ENCODE results near the gene FBXL3. TPM values are rescaled to one million over a fixed set of nuclear protein-coding genes. Genes with fewer than 3 reads are reported as not detected.
A peak's percentile ranks its signal among the peaks of the same experiment; 100 is the strongest.

The FBXL3 gene
- 10 to 100 TPM; 61.2 to 79.2 (median 66.1) TPM for polyA plus RNA-seq (ENCODE audit: insufficient read length in 4 of 4)

GRCh38 chr13:77026861-77027621 is at the start of gene FBXL3:
TSS of gene FBXL3 (minus strand) at chr13:77027159. CDS start at chr13:77021860, 5,299 bp downstream.
- DNase-seq (ENCODE audit: low read depth in 4 of 4, low spot score in 3 of 4), result peak; percentile 75 to 77 (median 76)

GRCh38 chr13:77067519-77067918 is 40.6 kb upstream of the FBXL3 start:
- no peak for DNase-seq (ENCODE audit: low read depth in 4 of 4, low spot score in 3 of 4)

GRCh38 chr13:77065461-77066147 is 38.6 kb upstream of the FBXL3 start:
- DNase-seq (ENCODE audit: low read depth in 4 of 4, low spot score in 3 of 4), result no peak

GRCh38 chr13:77062097-77062496 is 35.1 kb upstream of the FBXL3 start:
- no peak for DNase-seq (ENCODE audit: low read depth in 4 of 4, low spot score in 3 of 4)

- no peak for DNase-seq (ENCODE audit: low read depth in 4 of 4, low spot score in 3 of 4)
These were observed 34.4 kb upstream of the FBXL3 start for GRCh38 chr13:77061362-77061761.

GRCh38 chr13:77056886-77057285 is 29.9 kb upstream of the FBXL3 start:
- no peak for DNase-seq (ENCODE audit: low read depth in 4 of 4, low spot score in 3 of 4)

- peak in 1 of 4 donors; percentile 24 for DNase-seq (ENCODE audit: low read depth in 4 of 4, low spot score in 3 of 4)
These were observed 29.4 kb upstream of the FBXL3 start for GRCh38 chr13:77056382-77056781.

GRCh38 chr13:77055158-77055557 is 28.2 kb upstream of the FBXL3 start:
- no peak for DNase-seq (ENCODE audit: low read depth in 4 of 4, low spot score in 3 of 4)

GRCh38 chr13:77053192-77053591 is 26.2 kb upstream of the FBXL3 start:
- no peak for DNase-seq (ENCODE audit: low read depth in 4 of 4, low spot score in 3 of 4)

- DNase-seq (ENCODE audit: low read depth in 4 of 4, low spot score in 3 of 4), result no peak
These were observed 21.7 kb upstream of the FBXL3 start for GRCh38 chr13:77048681-77049080.

- DNase-seq (ENCODE audit: low read depth in 4 of 4, low spot score in 3 of 4), result no peak
These were observed 20.8 kb upstream of the FBXL3 start for GRCh38 chr13:77047649-77048343.

- DNase-seq (ENCODE audit: low read depth in 4 of 4, low spot score in 3 of 4), result no peak
These were observed 15.7 kb upstream of the FBXL3 start for GRCh38 chr13:77042566-77043177.

GRCh38 chr13:77040835-77041234 is 13.9 kb upstream of the FBXL3 start:
- DNase-seq (ENCODE audit: low read depth in 4 of 4, low spot score in 3 of 4), result no peak

GRCh38 chr13:77040076-77040475 is 13.1 kb upstream of the FBXL3 start:
- no peak for DNase-seq (ENCODE audit: low read depth in 4 of 4, low spot score in 3 of 4)

- no peak for DNase-seq (ENCODE audit: low read depth in 4 of 4, low spot score in 3 of 4)
These were observed 12.0 kb upstream of the FBXL3 start for GRCh38 chr13:77038907-77039480.

GRCh38 chr13:77036279-77036678 is 9.3 kb upstream of the FBXL3 start:
- DNase-seq (ENCODE audit: low read depth in 4 of 4, low spot score in 3 of 4), result no peak

GRCh38 chr13:77034881-77035280 is 7.9 kb upstream of the FBXL3 start:
- DNase-seq (ENCODE audit: low read depth in 4 of 4, low spot score in 3 of 4), result no peak

GRCh38 chr13:77033717-77034302 is 6.9 kb upstream of the FBXL3 start:
- DNase-seq (ENCODE audit: low read depth in 4 of 4, low spot score in 3 of 4), result no peak

- no peak for DNase-seq (ENCODE audit: low read depth in 4 of 4, low spot score in 3 of 4)
These were observed 4.8 kb upstream of the FBXL3 start for GRCh38 chr13:77031656-77032243.

- no peak for DNase-seq (ENCODE audit: low read depth in 4 of 4, low spot score in 3 of 4)
These were observed 2.5 kb upstream of the FBXL3 start for GRCh38 chr13:77029436-77029835.
